SK-N-SH treated with all-trans-retinoic acid at 6 μM for 48 hours (cell line): ENCODE results near the gene NSG2.

Experiments
- ATAC-seq: fragments of 200-7000 bp; cut with Tn5 transposase; 3 replicates; pipeline ENCODE4 v1.9.1; 2020; ENCODE audit warnings: mild to moderate bottlenecking, moderate library complexity
- ARNTL ChIP-seq: fragments of 450-650 bp; formaldehyde crosslinking; IDR thresholded peaks from 2 replicates; pipeline ENCODE4 v1.5.0; 2020; ENCODE audit warnings: low read depth, mild to moderate bottlenecking, moderate library complexity, borderline replicate concordance
- BACH2 ChIP-seq: fragments of 250-450 bp; sonication (Bioruptor Pico); IDR thresholded peaks from 2 replicates; pipeline ENCODE4 v1.9.0; 2021; ENCODE audit warnings: mild to moderate bottlenecking, borderline replicate concordance
- CSDC2 ChIP-seq: fragments of 250-450 bp; sonication (Bioruptor Pico); IDR thresholded peaks from 2 replicates; pipeline ENCODE4 v1.5.0; 2020; ENCODE audit warnings: mild to moderate bottlenecking, moderate library complexity
- ESRRG ChIP-seq: fragments of 250-450 bp; sonication (Bioruptor Pico); IDR thresholded peaks from 2 replicates; pipeline ENCODE4 v1.6.1; 2021; ENCODE audit warnings: mild to moderate bottlenecking
- GLIS3 ChIP-seq: fragments of 250-450 bp; sonication (Bioruptor Pico); IDR thresholded peaks from 2 replicates; pipeline ENCODE4 v1.5.0; 2020; ENCODE audit warnings: mild to moderate bottlenecking, moderate library complexity
- OSR1 ChIP-seq: fragments of 250-450 bp; sonication (Bioruptor Pico); IDR thresholded peaks from 2 replicates; pipeline ENCODE4 v1.8.0; 2022; ENCODE audit warnings: moderate library complexity, mild to moderate bottlenecking, inconsistent platforms
- PPARA ChIP-seq: fragments of 250-450 bp; sonication (Bioruptor Pico); IDR thresholded peaks from 2 replicates; pipeline ENCODE4 v1.5.0; 2020; ENCODE audit warnings: mild to moderate bottlenecking, borderline replicate concordance
- SNAI2 ChIP-seq: fragments of 250-450 bp; sonication (Bioruptor Pico); IDR thresholded peaks from 2 replicates; pipeline ENCODE4 v1.5.0; 2020; ENCODE audit warnings: mild to moderate bottlenecking, moderate library complexity
- TCF4 ChIP-seq: fragments of 250-450 bp; sonication (Bioruptor Pico); IDR thresholded peaks from 2 replicates; pipeline ENCODE4 v1.8.0; 2021; ENCODE audit warnings: mild to moderate bottlenecking, moderate library complexity, borderline replicate concordance
- TOX ChIP-seq: fragments of 250-450 bp; sonication (Bioruptor Pico); IDR thresholded peaks from 2 replicates; pipeline ENCODE4 v1.8.0; 2021; ENCODE audit warnings: mild to moderate bottlenecking, moderate library complexity, borderline replicate concordance
- ZC3H10 ChIP-seq: fragments of 250-450 bp; sonication (Bioruptor Pico); IDR thresholded peaks from 2 replicates; pipeline ENCODE4 v1.5.1; 2021; ENCODE audit warnings: mild to moderate bottlenecking, moderate library complexity
- ZFP3 ChIP-seq: fragments of 250-450 bp; sonication (Bioruptor Pico); IDR thresholded peaks from 2 replicates; pipeline ENCODE4 v1.5.0; 2020; ENCODE audit warnings: mild to moderate bottlenecking, moderate library complexity
- ZNF565 ChIP-seq: fragments of 450-650 bp; formaldehyde crosslinking; conservative IDR thresholded peaks from 2 replicates; pipeline ENCODE4 v1.5.0; 2020; ENCODE audit warnings: low read depth, mild to moderate bottlenecking, moderate library complexity
- ZNF8 ChIP-seq: fragments of 450-650 bp; formaldehyde crosslinking; IDR thresholded peaks from 2 replicates; pipeline ENCODE4 v1.5.0; 2020; ENCODE audit warnings: mild to moderate bottlenecking, moderate library complexity
- TF ChIP-seq, protein P1 (sequence below): fragments of 250-450 bp; sonication (Bioruptor Pico); IDR thresholded peaks from 2 replicates; pipeline ENCODE4 v1.5.1; 2020; ENCODE audit warnings: low read depth, mild to moderate bottlenecking, moderate library complexity
- TF ChIP-seq, protein P2 (sequence below): fragments of 250-450 bp; sonication (Bioruptor Pico); IDR thresholded peaks from 2 replicates; pipeline ENCODE4 v1.5.0; 2020; ENCODE audit warnings: mild to moderate bottlenecking, moderate library complexity
- TF ChIP-seq, protein P3 (sequence below): fragments of 250-450 bp; sonication (Bioruptor Pico); IDR thresholded peaks from 2 replicates; pipeline ENCODE4 v1.8.0; 2020; ENCODE audit warnings: mild to moderate bottlenecking, moderate library complexity, borderline replicate concordance
- TF ChIP-seq, protein P4 (sequence below): fragments of 250-450 bp; sonication (Bioruptor Pico); IDR thresholded peaks from 2 replicates; pipeline ENCODE4 v1.5.1; 2021; ENCODE audit warnings: mild to moderate bottlenecking, moderate library complexity
- TF ChIP-seq, protein P5 (sequence below): fragments of 250-450 bp; sonication (Bioruptor Pico); IDR thresholded peaks from 2 replicates; pipeline ENCODE4 v1.8.0; 2021; ENCODE audit warnings: low read depth, mild to moderate bottlenecking, moderate library complexity, borderline replicate concordance

The NSG2 gene

DNA sequence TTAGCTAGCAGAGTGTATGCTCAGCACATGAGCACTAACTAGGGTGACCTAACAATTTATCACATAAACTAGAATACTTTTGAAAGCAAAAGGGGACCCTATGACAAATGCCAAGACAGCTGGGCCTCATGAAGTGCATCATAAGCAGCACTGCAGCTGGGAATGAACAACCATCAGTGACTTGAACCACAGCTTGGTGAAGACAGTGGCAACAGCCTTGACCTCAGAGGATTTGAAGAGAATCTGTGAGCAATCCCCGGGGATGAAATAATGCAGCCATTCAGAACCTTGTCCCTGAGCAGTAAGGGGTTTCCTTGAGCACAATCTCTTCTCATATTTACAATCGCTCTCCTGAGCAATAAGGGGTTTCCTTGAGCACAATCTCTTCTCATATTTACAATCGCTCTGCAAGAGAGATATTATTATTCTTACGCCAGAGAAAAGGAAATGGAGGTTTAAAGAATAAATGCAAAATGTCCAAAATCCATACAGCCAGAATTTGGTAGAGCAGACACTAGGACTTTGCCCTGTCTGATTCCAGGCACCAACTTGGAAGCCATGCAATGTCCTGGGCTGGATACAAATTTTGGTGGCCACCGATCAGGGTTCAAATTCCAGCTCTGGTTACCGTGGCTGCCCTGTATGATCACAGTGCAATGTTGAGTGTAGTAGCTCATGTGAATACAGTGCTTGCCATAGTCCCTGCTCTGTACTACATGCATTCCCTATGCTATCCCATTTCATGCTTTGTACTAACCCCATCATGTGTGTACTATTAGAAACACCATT is 846 bp upstream of the NSG2 start:
- no peak for ATAC-seq
- TF ChIP-seq BACH2 (CRISPR knock-in tag) (no peak), ZC3H10 (CRISPR knock-in tag) (no peak), TCF4 (CRISPR knock-in tag) (no peak), ESRRG (CRISPR knock-in tag) (no peak), ZFP3 (CRISPR knock-in tag) (no peak), ARNTL (CRISPR knock-in tag) (no peak), ZNF8 (no peak), PPARA (CRISPR knock-in tag) (no peak), OSR1 (CRISPR knock-in tag) (no peak), CSDC2 (no peak), GLIS3 (CRISPR knock-in tag) (no peak), SNAI2 (CRISPR knock-in tag) (no peak), TOX (CRISPR knock-in tag) (no peak), ZNF565 (no peak)
- TF ChIP-seq, protein P1, sequence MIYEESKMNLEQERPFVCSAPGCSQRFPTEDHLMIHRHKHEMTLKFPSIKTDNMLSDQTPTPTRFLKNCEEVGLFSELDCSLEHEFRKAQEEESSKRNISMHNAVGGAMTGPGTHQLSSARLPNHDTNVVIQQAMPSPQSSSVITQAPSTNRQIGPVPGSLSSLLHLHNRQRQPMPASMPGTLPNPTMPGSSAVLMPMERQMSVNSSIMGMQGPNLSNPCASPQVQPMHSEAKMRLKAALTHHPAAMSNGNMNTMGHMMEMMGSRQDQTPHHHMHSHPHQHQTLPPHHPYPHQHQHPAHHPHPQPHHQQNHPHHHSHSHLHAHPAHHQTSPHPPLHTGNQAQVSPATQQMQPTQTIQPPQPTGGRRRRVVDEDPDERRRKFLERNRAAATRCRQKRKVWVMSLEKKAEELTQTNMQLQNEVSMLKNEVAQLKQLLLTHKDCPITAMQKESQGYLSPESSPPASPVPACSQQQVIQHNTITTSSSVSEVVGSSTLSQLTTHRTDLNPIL (CRISPR knock-in tag): no peak
- TF ChIP-seq, protein P2, sequence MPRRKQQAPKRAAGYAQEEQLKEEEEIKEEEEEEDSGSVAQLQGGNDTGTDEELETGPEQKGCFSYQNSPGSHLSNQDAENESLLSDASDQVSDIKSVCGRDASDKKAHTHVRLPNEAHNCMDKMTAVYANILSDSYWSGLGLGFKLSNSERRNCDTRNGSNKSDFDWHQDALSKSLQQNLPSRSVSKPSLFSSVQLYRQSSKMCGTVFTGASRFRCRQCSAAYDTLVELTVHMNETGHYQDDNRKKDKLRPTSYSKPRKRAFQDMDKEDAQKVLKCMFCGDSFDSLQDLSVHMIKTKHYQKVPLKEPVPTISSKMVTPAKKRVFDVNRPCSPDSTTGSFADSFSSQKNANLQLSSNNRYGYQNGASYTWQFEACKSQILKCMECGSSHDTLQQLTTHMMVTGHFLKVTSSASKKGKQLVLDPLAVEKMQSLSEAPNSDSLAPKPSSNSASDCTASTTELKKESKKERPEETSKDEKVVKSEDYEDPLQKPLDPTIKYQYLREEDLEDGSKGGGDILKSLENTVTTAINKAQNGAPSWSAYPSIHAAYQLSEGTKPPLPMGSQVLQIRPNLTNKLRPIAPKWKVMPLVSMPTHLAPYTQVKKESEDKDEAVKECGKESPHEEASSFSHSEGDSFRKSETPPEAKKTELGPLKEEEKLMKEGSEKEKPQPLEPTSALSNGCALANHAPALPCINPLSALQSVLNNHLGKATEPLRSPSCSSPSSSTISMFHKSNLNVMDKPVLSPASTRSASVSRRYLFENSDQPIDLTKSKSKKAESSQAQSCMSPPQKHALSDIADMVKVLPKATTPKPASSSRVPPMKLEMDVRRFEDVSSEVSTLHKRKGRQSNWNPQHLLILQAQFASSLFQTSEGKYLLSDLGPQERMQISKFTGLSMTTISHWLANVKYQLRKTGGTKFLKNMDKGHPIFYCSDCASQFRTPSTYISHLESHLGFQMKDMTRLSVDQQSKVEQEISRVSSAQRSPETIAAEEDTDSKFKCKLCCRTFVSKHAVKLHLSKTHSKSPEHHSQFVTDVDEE (CRISPR knock-in tag): no peak
- TF ChIP-seq, protein P3, sequence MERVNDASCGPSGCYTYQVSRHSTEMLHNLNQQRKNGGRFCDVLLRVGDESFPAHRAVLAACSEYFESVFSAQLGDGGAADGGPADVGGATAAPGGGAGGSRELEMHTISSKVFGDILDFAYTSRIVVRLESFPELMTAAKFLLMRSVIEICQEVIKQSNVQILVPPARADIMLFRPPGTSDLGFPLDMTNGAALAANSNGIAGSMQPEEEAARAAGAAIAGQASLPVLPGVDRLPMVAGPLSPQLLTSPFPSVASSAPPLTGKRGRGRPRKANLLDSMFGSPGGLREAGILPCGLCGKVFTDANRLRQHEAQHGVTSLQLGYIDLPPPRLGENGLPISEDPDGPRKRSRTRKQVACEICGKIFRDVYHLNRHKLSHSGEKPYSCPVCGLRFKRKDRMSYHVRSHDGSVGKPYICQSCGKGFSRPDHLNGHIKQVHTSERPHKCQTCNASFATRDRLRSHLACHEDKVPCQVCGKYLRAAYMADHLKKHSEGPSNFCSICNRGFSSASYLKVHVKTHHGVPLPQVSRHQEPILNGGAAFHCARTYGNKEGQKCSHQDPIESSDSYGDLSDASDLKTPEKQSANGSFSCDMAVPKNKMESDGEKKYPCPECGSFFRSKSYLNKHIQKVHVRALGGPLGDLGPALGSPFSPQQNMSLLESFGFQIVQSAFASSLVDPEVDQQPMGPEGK (CRISPR knock-in tag): no peak
- TF ChIP-seq, protein P4, sequence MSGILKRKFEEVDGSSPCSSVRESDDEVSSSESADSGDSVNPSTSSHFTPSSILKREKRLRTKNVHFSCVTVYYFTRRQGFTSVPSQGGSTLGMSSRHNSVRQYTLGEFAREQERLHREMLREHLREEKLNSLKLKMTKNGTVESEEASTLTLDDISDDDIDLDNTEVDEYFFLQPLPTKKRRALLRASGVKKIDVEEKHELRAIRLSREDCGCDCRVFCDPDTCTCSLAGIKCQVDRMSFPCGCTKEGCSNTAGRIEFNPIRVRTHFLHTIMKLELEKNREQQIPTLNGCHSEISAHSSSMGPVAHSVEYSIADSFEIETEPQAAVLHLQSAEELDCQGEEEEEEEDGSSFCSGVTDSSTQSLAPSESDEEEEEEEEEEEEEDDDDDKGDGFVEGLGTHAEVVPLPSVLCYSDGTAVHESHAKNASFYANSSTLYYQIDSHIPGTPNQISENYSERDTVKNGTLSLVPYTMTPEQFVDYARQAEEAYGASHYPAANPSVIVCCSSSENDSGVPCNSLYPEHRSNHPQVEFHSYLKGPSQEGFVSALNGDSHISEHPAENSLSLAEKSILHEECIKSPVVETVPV: no peak

DNA sequence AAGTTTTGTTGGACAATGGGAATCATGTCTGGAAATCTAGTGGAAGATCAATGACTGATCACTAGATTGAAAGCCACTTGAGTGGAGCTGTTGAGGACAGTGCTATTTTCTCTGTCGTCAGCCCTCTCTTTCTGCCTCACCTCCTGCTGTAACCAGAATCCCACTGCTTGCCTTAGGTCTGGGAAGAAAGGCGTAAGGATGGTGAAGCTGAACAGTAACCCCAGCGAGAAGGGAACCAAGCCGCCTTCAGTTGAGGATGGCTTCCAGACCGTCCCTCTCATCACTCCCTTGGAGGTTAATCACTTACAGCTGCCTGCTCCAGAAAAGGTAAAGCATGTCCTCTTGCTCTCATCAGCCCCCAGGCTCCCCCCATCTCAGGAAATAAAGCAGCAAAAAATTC is 1.1 kb downstream of the NSG2 start:
- TF ChIP-seq, protein P1 (CRISPR knock-in tag): no peak
- TF ChIP-seq GLIS3 (CRISPR knock-in tag) (no peak), SNAI2 (CRISPR knock-in tag) (no peak)
- TF ChIP-seq, all 23 proteins: peak for 0
- ATAC-seq: no peak

DNA sequence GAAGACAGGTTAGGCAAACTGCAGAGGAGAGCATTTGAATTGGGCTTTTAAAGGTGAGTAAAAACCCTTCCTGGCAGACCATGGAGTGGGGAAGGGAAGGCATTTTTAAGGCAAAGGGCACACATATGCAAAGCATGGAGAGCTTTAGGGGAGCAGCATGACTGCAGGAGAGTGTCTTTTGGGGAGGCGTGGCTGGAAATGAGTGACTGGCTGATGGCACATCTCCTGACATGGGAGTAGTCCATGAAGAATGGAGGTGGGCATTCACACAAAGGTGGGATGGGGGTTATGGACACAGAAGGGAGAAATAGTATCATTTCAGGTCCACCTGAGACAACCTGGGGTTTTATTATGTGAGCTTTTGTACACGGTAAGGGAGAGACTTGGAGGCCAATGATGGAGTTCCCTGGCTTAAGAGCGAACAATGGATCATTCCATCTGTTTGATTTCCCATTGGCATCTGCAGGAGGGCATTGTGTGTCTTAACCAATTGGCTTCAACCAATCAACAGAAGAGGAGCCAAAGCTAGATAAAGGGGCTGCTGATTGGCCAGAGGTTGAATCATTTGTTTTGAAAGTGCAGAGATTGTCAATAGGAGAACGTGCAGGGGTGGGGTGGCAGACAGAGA is 2.1 kb downstream of the NSG2 start:
- ATAC-seq: no peak
- TF ChIP-seq GLIS3 (CRISPR knock-in tag): no peak
- no peak for TF ChIP-seq ZC3H10 (CRISPR knock-in tag)
- no peak for TF ChIP-seq OSR1 (CRISPR knock-in tag)
- TF ChIP-seq ZNF565: no peak
- TF ChIP-seq, protein P1 (CRISPR knock-in tag): no peak
- TF ChIP-seq, protein P5, sequence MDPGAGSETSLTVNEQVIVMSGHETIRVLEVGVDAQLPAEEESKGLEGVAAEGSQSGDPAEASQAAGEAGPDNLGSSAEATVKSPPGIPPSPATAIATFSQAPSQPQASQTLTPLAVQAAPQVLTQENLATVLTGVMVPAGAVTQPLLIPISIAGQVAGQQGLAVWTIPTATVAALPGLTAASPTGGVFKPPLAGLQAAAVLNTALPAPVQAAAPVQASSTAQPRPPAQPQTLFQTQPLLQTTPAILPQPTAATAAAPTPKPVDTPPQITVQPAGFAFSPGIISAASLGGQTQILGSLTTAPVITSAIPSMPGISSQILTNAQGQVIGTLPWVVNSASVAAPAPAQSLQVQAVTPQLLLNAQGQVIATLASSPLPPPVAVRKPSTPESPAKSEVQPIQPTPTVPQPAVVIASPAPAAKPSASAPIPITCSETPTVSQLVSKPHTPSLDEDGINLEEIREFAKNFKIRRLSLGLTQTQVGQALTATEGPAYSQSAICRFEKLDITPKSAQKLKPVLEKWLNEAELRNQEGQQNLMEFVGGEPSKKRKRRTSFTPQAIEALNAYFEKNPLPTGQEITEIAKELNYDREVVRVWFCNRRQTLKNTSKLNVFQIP (CRISPR knock-in tag): no peak
- TF ChIP-seq, protein P2 (CRISPR knock-in tag): no peak
- TF ChIP-seq TOX (CRISPR knock-in tag): no peak
- TF ChIP-seq ZFP3 (CRISPR knock-in tag): no peak
- TF ChIP-seq TCF4 (CRISPR knock-in tag): no peak
